Kidney epithelial cell (primary cell): Measurements from ENCODE around the gene RTP4. TPM values are rescaled to one million over a fixed set of nuclear protein-coding genes. Genes with fewer than 3 reads are reported as not detected.

Source experiments
- DNase-seq: peaks from one replicate; pipeline ENCODE4 v3.0.0-alpha.2; 2010; ENCODE audit warnings: low read depth
- H3K27me3 ChIP-seq: 2 replicates; pipeline ENCODE4 v1.6.0; 2011; ENCODE audit warnings: low read length; ENCODE audit not compliant: control insufficient read depth, insufficient read depth
- H3K36me3 ChIP-seq: 2 replicates; pipeline ENCODE4 v1.5.1; 2011; ENCODE audit warnings: low read length; ENCODE audit not compliant: control insufficient read depth, insufficient read depth
- H3K4me3 ChIP-seq: 2 replicates; pipeline ENCODE4 v1.5.1; 2011; ENCODE audit warnings: low read depth, mild to moderate bottlenecking, control low read depth, low read length
- CTCF ChIP-seq: IDR thresholded peaks from 2 replicates; pipeline ENCODE4 v1.5.1; 2011; ENCODE audit warnings: mild to moderate bottlenecking, moderate library complexity, low read length, control low read depth, inconsistent platforms; ENCODE audit not compliant: insufficient read depth, poor library complexity, severe bottlenecking
- total RNA-seq: library from RNA; depleted of rRNA; stranded (reverse); fragments of >200 nt; gene quantifications from 2 replicates; pipeline ENCODE4 v1.2.3, GENCODE V29; 2015

RTP4 gene
- total RNA-seq, 1 donor from 2014 or later: 1.5 TPM

- Histone ChIP-seq H3K36me3 (no peaks in the 10 kb centered on the region), H3K27me3 (no peaks in the 10 kb centered on the region), H3K4me3 (no peak overlapping the region)
- DNase-seq: no peak
- TF ChIP-seq CTCF: no peak
Measured at GRCh38 chr3:187359798-187360486, 8.2 kb upstream of the RTP4 start.

GRCh38 chr3:187360596-187360995, 7.6 kb upstream of the RTP4 start:
- no peaks in the 10 kb centered on the region for H3K27me3 ChIP-seq

GRCh38 chr3:187361835-187362234, 6.3 kb upstream of the RTP4 start:
- DNase-seq: no peak
- Histone ChIP-seq H3K4me3 (no peak overlapping the region), H3K36me3 (no peaks in the 10 kb centered on the region), H3K27me3 (no peaks in the 10 kb centered on the region)
- no peak for TF ChIP-seq CTCF

More at GRCh38 chr3:187360596-187360995, 7.6 kb upstream of the RTP4 start:
- Histone ChIP-seq H3K36me3 (no peaks in the 10 kb centered on the region), H3K4me3 (no peak overlapping the region)
- no peak for TF ChIP-seq CTCF
- no peak for DNase-seq

GRCh38 chr3:187367561-187368103, 553 bp upstream of the RTP4 start:
- Histone ChIP-seq H3K36me3 (no peaks in the 10 kb centered on the region), H3K27me3 (no peaks in the 10 kb centered on the region), H3K4me3 (no peak overlapping the region)
- TF ChIP-seq CTCF: no peak
- no peak for DNase-seq

GRCh38 chr3:187369089-187369447, 883 bp downstream of the RTP4 start:
- TF ChIP-seq CTCF: no peak
- Histone ChIP-seq H3K27me3 (no peaks in the 10 kb centered on the region), H3K36me3 (no peaks in the 10 kb centered on the region), H3K4me3 (no peak overlapping the region)
- DNase-seq: no peak

- no peak overlapping the region for H3K4me3 ChIP-seq
- no peak for DNase-seq
- H3K27me3 ChIP-seq: no peaks in the 10 kb centered on the region
- no peaks in the 10 kb centered on the region for H3K36me3 ChIP-seq
- no peak for TF ChIP-seq CTCF
Measured at GRCh38 chr3:187370051-187370450, 1.9 kb downstream of the RTP4 start.
